ENCODE data around the gene VARS1. TPM values are rescaled to one million over a fixed set of nuclear protein-coding genes. Genes with fewer than 3 reads are reported as not detected.
A peak's percentile ranks its signal among the peaks of the same experiment; 100 is the strongest.
"Not testable (repeated sequence)": the region's sequence is repeated elsewhere in the genome, so short reads cannot be mapped to it uniquely, and the experiment has no call there.

The VARS1 gene
- polyA plus RNA-seq, 2 of the 4 experiments (the other 2 are of a cell fraction), result 17.7 to 57.2 TPM

- 95% methylated on average over 9 of the region's 9 CpGs for WGBS (ENCODE audit: missing lambda C conversion rate)
- no peak overlapping the region for H3K4me2 ChIP-seq
- no peaks in the 10 kb centered on the region for H3K9me3 ChIP-seq
- CTCF ChIA-PET, result no interaction called here
- FAIRE-seq (no peak), DNase-seq (ENCODE audit: low read depth in 1 of 2, low spot score in 1 of 2) (no peak), ATAC-seq (no peak)
- no peak overlapping the region for H3K27ac ChIP-seq
- POLR2A ChIA-PET, result interaction anchor here (1.4 kb wide), 1 partner anchor 21 kb away, joined by 3 read pairs; the partner anchor contains the start of gene NEU1
- no peak overlapping the region for H3K4me3 ChIP-seq
- TF ChIP-seq USF2 (IDR thresholded peaks at IDR 0.05) (no peak), EHF (CRISPR knock-in tag; IDR thresholded peaks at IDR 0.05) (no peak), E2F6 (IDR thresholded peaks at IDR 0.05; ENCODE audit: borderline replicate concordance, low read depth) (no peak), NFE2L2 (conservative IDR thresholded peaks at IDR 0.05; ENCODE audit: low read length) (no peak), ATOH8 (CRISPR knock-in tag; IDR thresholded peaks at IDR 0.05; ENCODE audit: low read depth) (no peak), JUN (IDR thresholded peaks at IDR 0.05) (no peak), BHLHE40 (IDR thresholded peaks at IDR 0.05; ENCODE audit: low read depth, low read length) (no peak), CBX8 (IDR thresholded peaks at IDR 0.05) (no peak), ZNF302 (CRISPR knock-in tag; IDR thresholded peaks at IDR 0.05) (no peak), PHF8 (IDR thresholded peaks at IDR 0.05; ENCODE audit: borderline replicate concordance, low read depth) (no peak), TFCP2L1 (CRISPR knock-in tag; IDR thresholded peaks at IDR 0.05) (no peak), EHMT2 (IDR thresholded peaks at IDR 0.05; ENCODE audit: low read depth) (no peak), NR3C1 (IDR thresholded peaks at IDR 0.05) (no peak)
- H3K4me1 ChIP-seq, result peaks cover 20% of the 10 kb centered on the region; the same call in 2 of the 3 replicates
These were observed 46.5 kb upstream of the VARS1 start for GRCh38 chr6:31842053-31842452.

GRCh38 chr6:31839779-31840126 lies 44.2 kb upstream of the VARS1 start:
- H3K4me3 ChIP-seq; H3K27ac ChIP-seq; ATAC-seq; DNase-seq (ENCODE audit: low read depth in 1 of 2, low spot score in 1 of 2); H3K9me3 ChIP-seq; FAIRE-seq: not testable (repeated sequence)
- peaks cover 20% of the 10 kb centered on the region; the same call in 2 of the 3 replicates for H3K4me1 ChIP-seq
- WGBS (ENCODE audit: missing lambda C conversion rate), result 92% methylated on average over 8 of the region's 8 CpGs
- ChIA-PET POLR2A (interaction anchor here (1.3 to 2.0 kb wide), 2 partner anchors 12 to 23 kb away, joined by 3 to 6 read pairs; partner anchors contain the start of genes HSPA1B and NEU1), CTCF (interaction anchor here (0.7 to 1.3 kb wide), 2 partner anchors 10 to 20 kb away, joined by 3 to 4 read pairs; no protein-coding TSS in a partner anchor)
- peak overlapping the region; percentile 99; the same call in 2 of the 3 replicates for H3K4me2 ChIP-seq

- FAIRE-seq (no peak), ATAC-seq (no peak)
- TF ChIP-seq HOXB13 (CRISPR knock-in tag; IDR thresholded peaks at IDR 0.05; ENCODE audit: low read depth) (no peak), HEYL (CRISPR knock-in tag; IDR thresholded peaks at IDR 0.05) (no peak), ESRRA (IDR thresholded peaks at IDR 0.05; ENCODE audit: borderline replicate concordance, low read length) (no peak), TP53 (CRISPR knock-in tag; IDR thresholded peaks at IDR 0.05) (no peak), USF2 (IDR thresholded peaks at IDR 0.05) (no peak), CTCF (IDR thresholded peaks at IDR 0.05) (no peak), TFCP2L1 (CRISPR knock-in tag; IDR thresholded peaks at IDR 0.05) (no peak), ZFP36 (IDR thresholded peaks at IDR 0.05; ENCODE audit: borderline replicate concordance, partially characterized antibody) (no peak), SREBF2 (IDR thresholded peaks at IDR 0.05) (no peak), EP300 (IDR thresholded peaks at IDR 0.05) (no peak)
These were observed 43.4 kb upstream of the VARS1 start for GRCh38 chr6:31838968-31839367.

GRCh38 chr6:31838114-31838553 lies 42.6 kb upstream of the VARS1 start:
- ATAC-seq; DNase-seq (ENCODE audit: low read depth in 1 of 2, low spot score in 1 of 2); FAIRE-seq; H3K9me3 ChIP-seq: not testable (repeated sequence)
- WGBS (ENCODE audit: missing lambda C conversion rate), result 78% methylated on average over 7 of the region's 9 CpGs
- Histone ChIP-seq H3K4me1 (peaks cover 20% of the 10 kb centered on the region; the same call in 2 of the 3 replicates), H3K4me2 (peak overlapping the region; percentile 99), H3K27ac (peak overlapping the region in 1 of 2 experiments; percentile 99; a peak in 3 of 6 replicates), H3K4me3 (peak overlapping the region; percentile 99)
- ChIA-PET POLR2A (interaction anchor here (2.0 kb wide), 1 partner anchor 11 kb away, joined by 6 read pairs; the partner anchor contains the start of gene HSPA1B), CTCF (interaction anchor here (0.7 to 1.4 kb wide), 3 partner anchors 50 to 85 kb away, joined by 3 to 6 read pairs (median 3); no protein-coding TSS in a partner anchor)

More at GRCh38 chr6:31838968-31839367, 43.4 kb upstream of the VARS1 start:
- Histone ChIP-seq H3K27ac (no peak overlapping the region), H3K4me1 (peaks cover 20% of the 10 kb centered on the region; the same call in 2 of the 3 replicates), H3K4me3 (peak overlapping the region; percentile 99), H3K9me3 (no peaks in the 10 kb centered on the region), H3K4me2 (peak overlapping the region; percentile 99)
- CTCF ChIA-PET, result interaction anchor here (1.4 kb wide), 1 partner anchor 66 kb away, joined by 6 read pairs; no protein-coding TSS in a partner anchor
- DNase-seq (ENCODE audit: low read depth in 1 of 2, low spot score in 1 of 2), result no peak
- WGBS (ENCODE audit: missing lambda C conversion rate), result 100% methylated on average over 3 of the region's 3 CpGs
- POLR2A ChIA-PET, result interaction anchor here (1.3 to 2.0 kb wide), 2 partner anchors 12 to 24 kb away, joined by 3 to 6 read pairs; partner anchors contain the start of genes HSPA1B and NEU1

All from A549 (cell line).